A673 (cell line): ENCODE measurements around the gene MEP1A. TPM values are rescaled to one million over a fixed set of nuclear protein-coding genes. Genes with fewer than 3 reads are reported as not detected.

Experiments
- BruUV-seq: library from RNA; stranded (reverse); fragments of 400-500 nt; replicated peaks from 2 replicates; lab custom pipeline; 2021; lab: Mats Ljungman, UMichigan
- CTCF ChIA-PET: fragments of 300-600 bp; sonication (Branson Sonifier 250); formaldehyde crosslinking; loops from one replicate; lab custom pipeline; 2022; ENCODE audit warnings: antibody characterized with exemption; lab: Charles Lee
- POLR2A ChIA-PET: fragments of 300-600 bp; sonication (Branson Sonifier 250); formaldehyde crosslinking; loops from one replicate; lab custom pipeline; 2022; ENCODE audit warnings: antibody characterized with exemption; ENCODE audit not compliant: low non-redundant PET; lab: Charles Lee
- DNase-seq: peaks from one replicate; pipeline ENCODE4 v3.0.0-alpha.2; 2015; ENCODE audit warnings: low spot score
- H3K27ac ChIP-seq: fragments of 200-600 bp; sonication (generic); 2 replicates; pipeline ENCODE4 v1.5.1; 2016; ENCODE audit warnings: mixed run types, low read depth, mild to moderate bottlenecking, mixed read lengths, antibody characterized with exemption, low read length; ENCODE audit not compliant: poor library complexity, severe bottlenecking
- H3K27me3 ChIP-seq: fragments of 200-600 bp; sonication (generic); replicated peaks from 2 replicates; pipeline ENCODE4 v1.6.1; 2017; ENCODE audit warnings: mixed run types, low read depth, mild to moderate bottlenecking, mixed read lengths, antibody characterized with exemption, low read length; ENCODE audit not compliant: insufficient read depth, poor library complexity
- H3K36me3 ChIP-seq: fragments of 200-600 bp; sonication (generic); 2 replicates; pipeline ENCODE4 v1.6.1; 2016; ENCODE audit warnings: mixed run types, mild to moderate bottlenecking, mixed read lengths, antibody characterized with exemption, low read length; ENCODE audit not compliant: insufficient read depth, poor library complexity, severe bottlenecking
- H3K4me1 ChIP-seq: fragments of 200-600 bp; sonication (generic); 2 replicates; pipeline ENCODE4 v1.6.1; 2017; ENCODE audit warnings: mixed run types, mild to moderate bottlenecking, mixed read lengths, antibody characterized with exemption, low read length; ENCODE audit not compliant: insufficient read depth, poor library complexity, severe bottlenecking
- H3K4me3 ChIP-seq: fragments of 200-600 bp; sonication (generic); 2 replicates; pipeline ENCODE4 v1.5.1; 2016; ENCODE audit warnings: low read depth, mixed run types, mild to moderate bottlenecking, mixed read lengths, low read length; ENCODE audit not compliant: poor library complexity, severe bottlenecking
- H3K9me3 ChIP-seq: fragments of 200-600 bp; sonication (generic); 2 replicates; pipeline ENCODE4 v1.6.1; 2016; ENCODE audit warnings: mixed run types, low read depth, mild to moderate bottlenecking, mixed read lengths, antibody characterized with exemption, low read length; ENCODE audit not compliant: poor library complexity, severe bottlenecking
- CTCF ChIP-seq: fragments of 300-800, 200-600 bp; sonication (generic); conservative IDR thresholded peaks from 2 replicates; pipeline ENCODE4 v1.5.1; 2017; ENCODE audit warnings: low read depth, mild to moderate bottlenecking, antibody characterized with exemption, low read length, moderate library complexity, mixed read lengths
- EZH2 ChIP-seq: fragments of 200-600 bp; sonication (generic); IDR thresholded peaks from 2 replicates; pipeline ENCODE4 v1.6.1; 2017; ENCODE audit warnings: borderline replicate concordance, low read depth, mild to moderate bottlenecking, mixed read lengths, antibody characterized with exemption, low read length; ENCODE audit not compliant: poor library complexity, severe bottlenecking
- intact Hi-C: fragments of 100-400 bp; cut with micrococcal nuclease; formaldehyde crosslinking; loops from one replicate; pipeline ENCODE4 v1.10.0; 2022; ENCODE audit not compliant: unreplicated experiment
- total RNA-seq: library from RNA; stranded (reverse); gene quantifications from 2 replicates; pipeline ENCODE4 v1.2.3, GENCODE V29; 2021

MEP1A gene
- total RNA-seq, 1 experiment from 2014 or later: not detected

- Histone ChIP-seq H3K27me3 (peaks cover 42% of the 10 kb centered on the region), H3K27ac (no peak overlapping the region), H3K4me3 (no peak overlapping the region), H3K9me3 (no peaks in the 10 kb centered on the region), H3K4me1 (no peaks in the 10 kb centered on the region), H3K36me3 (no peaks in the 10 kb centered on the region)
- ChIA-PET POLR2A (no interaction called here), CTCF (no interaction called here)
- intact Hi-C loops: no loop called here
- BruUV-seq: no TSS peak
- no peak for TF ChIP-seq CTCF
- TF ChIP-seq EZH2: no peak
- DNase-seq: no peak
Observed at GRCh38 chr6:46865221-46865620, 72.0 kb downstream of the MEP1A start.

GRCh38 chr6:46867411-46867810 lies 74.2 kb downstream of the MEP1A start:
- intact Hi-C loops: no loop called here
- Histone ChIP-seq H3K27ac (no peak overlapping the region), H3K9me3 (no peaks in the 10 kb centered on the region), H3K27me3 (peaks cover 31% of the 10 kb centered on the region), H3K4me1 (no peaks in the 10 kb centered on the region), H3K4me3 (no peak overlapping the region), H3K36me3 (no peaks in the 10 kb centered on the region)
- TF ChIP-seq CTCF (no peak), EZH2 (no peak)
- no TSS peak for BruUV-seq
- DNase-seq: no peak
- CTCF ChIA-PET: no interaction called here
- POLR2A ChIA-PET: no interaction called here

GRCh38 chr6:46876126-46876525 lies 82.9 kb downstream of the MEP1A start:
- Histone ChIP-seq H3K9me3 (no peaks in the 10 kb centered on the region), H3K27me3 (peaks cover 30% of the 10 kb centered on the region), H3K36me3 (no peaks in the 10 kb centered on the region), H3K4me3 (no peak overlapping the region), H3K4me1 (no peaks in the 10 kb centered on the region), H3K27ac (no peak overlapping the region)
- ChIA-PET POLR2A (no interaction called here), CTCF (no interaction called here)
- no peak for TF ChIP-seq EZH2
- TF ChIP-seq CTCF: no peak
- BruUV-seq: no TSS peak
- DNase-seq: peak; percentile 13
- intact Hi-C loops: no loop called here
